Eye (tissue), 1 donor: ENCODE data around the gene CDC45.

Experiments
- DNase-seq: peaks from one replicate; pipeline ENCODE4 v3.0.0-alpha.2; 2015

The CDC45 gene

GRCh38 chr22:19471572-19471971, 8.1 kb upstream of the CDC45 start:
- no peak for DNase-seq

GRCh38 chr22:19472233-19472632, 7.5 kb upstream of the CDC45 start:
- DNase-seq, result no peak

GRCh38 chr22:19473578-19473977, 6.1 kb upstream of the CDC45 start:
- no peak for DNase-seq

- DNase-seq, result no peak
Observed at GRCh38 chr22:19476023-19476422, 3.7 kb upstream of the CDC45 start.

GRCh38 chr22:19477321-19478044, 2.2 kb upstream of the CDC45 start:
- peak; percentile 9 for DNase-seq

GRCh38 chr22:19478045-19478900, 1.4 kb upstream of the CDC45 start:
- DNase-seq, result no peak

GRCh38 chr22:19478901-19479354, 792 bp upstream of the CDC45 start, which contains the start of gene UFD1:
TSS of gene UFD1 (minus strand) at chr22:19479193. CDS start at chr22:19479085, 108 bp downstream.
- DNase-seq, result no peak

GRCh38 chr22:19480173-19480568, 451 bp downstream of the CDC45 start:
- no peak for DNase-seq

GRCh38 chr22:19480789-19481188, 1.1 kb downstream of the CDC45 start:
- DNase-seq, result no peak

GRCh38 chr22:19482297-19482696, 2.6 kb downstream of the CDC45 start:
- DNase-seq, result no peak

- no peak for DNase-seq
Observed at GRCh38 chr22:19483481-19484244, 3.9 kb downstream of the CDC45 start.

GRCh38 chr22:19488285-19488684, 8.6 kb downstream of the CDC45 start:
- DNase-seq, result no peak

- no peak for DNase-seq
Observed at GRCh38 chr22:19488884-19489843, 9.4 kb downstream of the CDC45 start.

GRCh38 chr22:19490628-19491230, 11.0 kb downstream of the CDC45 start:
- DNase-seq, result no peak

- DNase-seq, result no peak
Observed at GRCh38 chr22:19492504-19493174, 12.9 kb downstream of the CDC45 start.

GRCh38 chr22:19494001-19494560, 14.4 kb downstream of the CDC45 start:
- DNase-seq, result no peak

GRCh38 chr22:19494676-19495173, 15.0 kb downstream of the CDC45 start:
- no peak for DNase-seq

GRCh38 chr22:19495562-19496323, 16.0 kb downstream of the CDC45 start:
- DNase-seq, result no peak

- DNase-seq, result no peak
Observed at GRCh38 chr22:19496324-19496630, 16.6 kb downstream of the CDC45 start.

GRCh38 chr22:19497245-19497644, 17.5 kb downstream of the CDC45 start:
- no peak for DNase-seq
